NCI-H187 (cell line): ENCODE data around the gene ICA1.
"Not testable (repeated sequence)": the region's sequence is repeated elsewhere in the genome, so short reads cannot be mapped to it uniquely, and the experiment has no call there.

Experiments
- DNase-seq, 2 experiments: peaks; one replicate each; lab custom pipeline; 2025; lab: John Stamatoyannopoulos, UW

The ICA1 gene

DNA sequence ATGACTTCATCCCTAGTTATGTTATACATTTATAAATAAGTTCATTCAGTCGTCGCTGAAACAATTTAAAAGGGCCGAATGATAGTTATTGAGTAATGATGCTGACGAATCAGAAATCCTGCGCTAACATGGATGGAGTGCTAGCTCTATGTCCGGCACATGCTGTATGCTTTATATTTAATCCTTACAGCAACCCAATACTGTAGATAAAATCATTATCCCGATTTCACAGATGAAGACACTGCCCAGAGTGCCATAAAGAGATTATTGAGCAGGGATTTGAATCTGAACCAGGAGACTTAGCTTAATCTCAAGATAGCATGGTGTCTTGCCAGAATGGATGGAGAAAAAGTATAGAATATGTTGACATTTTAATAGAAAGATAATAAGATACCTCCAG lies 1.1 kb upstream of the ICA1 start:
- no peak for DNase-seq

DNA sequence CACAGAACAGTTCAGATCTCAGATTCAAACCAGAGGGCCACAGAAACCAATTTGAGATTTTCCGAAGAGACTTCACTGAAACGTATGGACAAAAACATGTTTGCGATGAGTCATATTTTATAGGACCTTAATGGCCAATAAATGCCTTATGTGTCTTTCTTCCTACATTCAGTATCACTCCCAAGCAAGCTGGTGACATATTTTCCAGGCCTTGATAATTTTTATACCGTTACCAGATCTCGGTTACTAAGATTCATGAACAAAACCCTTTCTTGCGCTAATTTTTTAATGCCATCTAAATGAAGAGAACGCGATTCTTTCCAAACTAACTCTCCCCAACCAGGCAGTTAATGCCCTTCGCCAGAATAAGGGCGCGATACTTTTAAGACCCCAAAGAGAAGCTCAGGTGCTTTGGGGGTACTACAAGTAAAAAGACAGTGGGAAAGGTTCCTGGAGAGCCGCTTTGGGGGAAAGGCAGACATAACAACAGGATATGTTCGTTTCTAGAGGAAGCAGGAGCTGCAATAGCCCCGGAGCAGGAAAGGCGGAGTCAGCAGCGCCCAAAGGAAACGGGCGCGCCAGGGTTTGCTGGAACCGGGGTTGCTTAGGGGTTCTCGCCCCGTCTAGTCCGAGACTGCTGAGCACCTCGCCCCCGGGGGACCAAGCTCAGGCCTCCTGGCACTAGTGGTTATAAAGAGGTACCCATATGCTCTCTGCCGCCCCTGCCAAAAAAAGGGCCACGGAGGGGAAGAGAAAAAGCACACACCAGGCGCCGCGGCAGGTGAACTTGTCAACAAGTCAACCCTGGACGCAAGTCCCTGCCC lies 884 bp downstream of the ICA1 start:
- DNase-seq, result peak in 1 of 2 experiments; percentile 45

DNA sequence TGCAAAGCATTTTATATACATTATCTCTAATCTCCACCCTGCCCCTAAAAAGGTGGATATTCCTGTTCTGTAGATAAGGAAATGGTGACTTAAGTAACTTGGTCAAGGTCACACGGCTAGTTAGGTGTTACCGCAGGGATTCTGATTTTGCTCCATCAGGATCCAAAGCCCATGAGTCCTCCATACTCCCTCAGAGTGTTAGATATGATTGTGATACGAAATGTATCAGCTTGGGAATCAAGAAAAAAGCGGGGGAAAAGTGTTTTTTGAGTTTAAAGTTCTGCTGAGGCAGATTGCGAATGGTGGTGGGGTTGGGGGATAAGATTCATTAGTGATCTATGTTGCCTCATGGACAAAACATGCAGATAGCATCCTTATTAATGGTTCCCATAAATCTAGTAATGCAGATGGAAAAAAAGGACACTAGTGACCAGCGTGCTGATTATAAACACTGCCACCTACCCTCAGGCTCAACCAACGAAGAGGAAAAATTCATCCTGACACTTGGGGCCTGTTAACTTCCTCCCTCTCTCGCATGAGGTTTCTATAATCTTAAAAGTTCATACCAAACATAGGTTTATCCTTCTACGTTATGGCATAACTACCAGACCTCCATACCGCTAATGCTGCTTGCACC lies 2.3 kb downstream of the ICA1 start:
- DNase-seq, result no peak

DNA sequence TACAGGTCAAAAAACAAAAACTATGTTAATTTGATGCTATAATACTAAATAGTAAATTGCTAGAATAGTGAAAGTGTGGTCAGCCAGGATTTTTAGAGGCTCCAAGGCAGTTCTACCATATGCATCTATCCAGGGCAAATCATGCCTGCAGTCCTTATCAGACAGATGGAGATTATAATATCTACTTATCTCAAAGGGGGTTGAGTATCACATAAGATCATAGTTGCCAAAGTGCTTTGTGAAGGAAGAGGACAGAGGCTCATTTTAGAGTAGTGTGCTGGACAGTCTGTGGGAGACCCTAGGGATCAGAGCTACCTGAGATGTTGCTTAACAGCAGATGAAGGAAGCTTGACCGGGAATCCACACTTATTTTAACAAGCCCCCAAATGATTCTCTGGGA lies 3.2 kb downstream of the ICA1 start:
- DNase-seq, result no peak

DNA sequence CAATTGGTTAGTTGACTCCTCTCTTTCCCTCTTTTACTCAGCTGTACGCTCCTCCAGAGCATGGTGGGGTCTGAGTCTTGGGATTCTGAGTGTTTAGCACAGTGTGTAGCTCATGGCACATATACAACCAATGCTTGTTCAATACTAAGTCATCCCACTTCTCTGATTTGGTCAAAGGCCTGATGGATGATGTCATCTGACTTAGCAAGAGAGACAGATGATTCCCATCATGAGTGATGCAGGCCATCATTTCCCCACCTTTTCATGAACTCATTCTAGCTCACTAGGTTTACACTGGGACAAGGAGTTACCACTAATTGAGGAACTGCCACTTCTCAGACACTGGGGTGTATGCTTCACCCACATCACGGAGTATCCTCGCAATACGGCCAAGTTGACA lies 3.8 kb downstream of the ICA1 start:
- no peak for DNase-seq

DNA sequence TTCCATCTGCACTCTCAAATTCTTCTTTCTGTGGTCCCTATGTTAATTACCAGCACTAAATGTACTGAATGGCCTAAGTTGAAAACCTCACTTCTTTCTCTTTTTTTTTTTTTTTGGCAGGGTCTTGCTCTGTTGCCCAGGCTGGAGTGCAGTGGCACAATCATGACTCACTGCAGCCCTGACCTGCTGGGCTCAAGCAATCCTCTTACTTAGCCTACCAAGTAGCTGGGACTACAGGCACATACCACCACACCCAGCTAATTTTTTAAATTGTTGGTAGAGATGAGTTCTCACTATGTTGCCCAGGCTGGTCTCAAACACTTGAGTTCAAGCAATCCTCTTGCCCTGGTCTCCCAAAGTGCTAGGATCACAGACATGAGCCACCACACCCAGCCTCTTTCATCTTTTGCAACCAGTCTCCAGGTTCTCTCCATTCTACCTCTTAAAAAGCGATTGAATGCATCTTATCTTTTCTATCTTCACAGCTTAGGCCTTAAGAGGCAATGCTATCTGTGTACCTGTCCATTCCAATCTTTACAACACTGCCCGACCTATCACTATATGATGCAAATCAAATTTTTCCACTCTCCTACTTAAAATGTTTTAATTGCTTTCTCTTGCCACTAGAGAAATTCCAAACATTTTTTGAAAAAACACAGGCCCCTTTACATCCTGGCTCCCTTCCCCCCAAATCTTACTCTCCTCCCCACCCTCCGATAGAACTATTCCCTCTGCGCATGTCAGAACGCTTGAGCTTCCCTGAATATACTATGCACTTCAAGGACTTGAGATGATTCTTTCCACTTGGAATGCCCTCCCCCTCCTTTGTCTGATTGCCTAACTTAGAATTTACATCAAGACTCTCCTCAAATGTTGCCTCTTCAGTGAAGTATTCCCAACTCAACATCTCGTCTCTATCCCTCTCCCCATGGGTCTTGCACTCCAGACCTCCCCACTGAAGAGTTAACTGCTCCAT lies 6.0 kb downstream of the ICA1 start:
- DNase-seq, result no peak

DNA sequence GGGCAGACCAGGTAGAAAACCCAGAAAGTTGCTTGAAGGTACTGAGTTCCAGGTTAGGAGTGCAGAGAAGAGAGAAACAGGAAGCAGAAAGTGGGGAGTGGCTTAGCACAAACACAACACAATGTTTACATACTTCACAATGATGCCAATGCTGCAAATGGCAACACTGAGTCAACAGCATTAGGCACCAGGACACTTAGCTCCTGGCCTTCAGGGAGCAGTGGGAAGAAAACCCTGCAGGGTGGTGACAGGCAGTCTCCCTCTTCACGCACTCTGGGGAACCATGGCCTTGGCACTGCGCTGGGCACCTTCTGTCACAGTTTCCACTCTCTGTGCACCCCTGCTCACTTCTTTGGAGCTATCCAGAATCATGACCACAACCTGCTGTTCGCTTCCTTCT lies 7.3 kb downstream of the ICA1 start:
- no peak for DNase-seq

DNA sequence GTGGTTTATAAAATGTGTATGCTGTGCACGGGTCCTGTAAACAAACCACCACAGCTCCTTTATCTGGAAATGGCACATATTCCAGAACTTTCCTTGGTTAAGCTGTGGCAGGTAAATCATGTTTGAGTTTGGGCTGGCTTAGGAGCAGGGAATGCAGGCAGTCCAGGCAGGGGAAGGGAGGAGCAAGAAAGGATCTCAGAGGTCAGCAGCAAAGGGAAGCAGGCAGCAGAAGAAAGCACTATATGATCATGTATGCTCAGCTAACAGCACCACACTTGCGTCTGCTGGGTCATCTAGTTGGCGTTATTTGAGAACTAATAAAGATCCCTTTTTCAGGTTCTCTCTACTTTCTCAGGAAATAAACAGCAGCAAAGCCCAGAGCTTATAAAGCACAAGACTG lies 7.8 kb downstream of the ICA1 start:
- no peak for DNase-seq

DNA sequence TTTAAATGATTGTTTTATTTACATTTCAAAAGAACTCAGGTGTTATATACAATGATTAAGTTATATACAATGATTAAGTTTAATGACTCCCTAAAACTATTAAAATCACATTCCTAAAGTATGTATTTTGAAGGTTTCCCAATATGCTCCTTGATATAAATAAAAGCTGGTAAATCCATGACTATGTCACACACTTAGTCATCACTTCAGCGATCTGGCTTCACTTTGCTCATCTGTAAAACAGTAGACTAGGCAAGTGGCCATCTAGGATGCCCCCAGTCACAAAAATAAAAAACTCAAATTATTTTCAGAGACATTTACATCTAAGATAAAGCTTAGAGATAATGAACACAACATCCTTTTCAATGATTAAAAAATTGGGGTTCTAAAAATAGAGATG lies 10.8 kb downstream of the ICA1 start:
- no peak for DNase-seq

DNA sequence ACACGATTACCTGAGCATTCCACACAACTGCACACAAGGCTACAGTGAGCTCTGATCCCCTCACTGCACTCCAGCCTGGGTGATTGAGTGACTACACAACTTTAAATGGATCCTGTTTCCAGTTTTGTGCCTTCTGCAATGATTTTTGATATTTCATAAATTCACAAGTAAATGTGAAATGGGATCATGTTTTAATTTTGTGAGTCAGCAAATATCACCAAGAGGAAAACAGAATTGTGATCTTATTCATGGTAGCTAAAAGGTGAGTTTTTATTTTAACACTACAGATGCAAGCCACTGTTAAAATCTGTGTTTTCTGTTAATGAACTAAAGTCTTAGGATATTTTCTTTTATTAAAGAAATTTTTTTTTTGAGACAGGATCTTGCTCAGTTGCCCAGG lies 11.4 kb downstream of the ICA1 start:
- no peak for DNase-seq

DNA sequence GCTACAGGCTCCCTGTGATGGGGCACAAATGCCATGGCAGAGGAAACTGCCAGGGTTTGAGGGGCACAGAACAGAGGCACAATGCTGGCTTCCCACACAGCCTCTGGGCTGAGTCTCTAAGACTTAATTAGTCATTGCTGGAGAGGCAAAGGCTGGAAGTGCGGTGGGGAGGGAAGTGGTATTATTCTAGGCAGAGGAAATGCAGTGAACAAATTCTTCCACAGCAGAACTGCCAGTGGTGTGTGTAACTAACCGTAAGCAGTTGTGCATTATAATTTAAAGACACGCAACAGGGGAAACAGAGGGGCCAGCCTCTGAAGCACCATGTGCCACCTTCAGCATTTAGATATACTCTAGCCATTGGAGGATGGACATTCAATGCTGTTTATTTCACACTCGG lies 12.8 kb downstream of the ICA1 start:
- no peak for DNase-seq

DNA sequence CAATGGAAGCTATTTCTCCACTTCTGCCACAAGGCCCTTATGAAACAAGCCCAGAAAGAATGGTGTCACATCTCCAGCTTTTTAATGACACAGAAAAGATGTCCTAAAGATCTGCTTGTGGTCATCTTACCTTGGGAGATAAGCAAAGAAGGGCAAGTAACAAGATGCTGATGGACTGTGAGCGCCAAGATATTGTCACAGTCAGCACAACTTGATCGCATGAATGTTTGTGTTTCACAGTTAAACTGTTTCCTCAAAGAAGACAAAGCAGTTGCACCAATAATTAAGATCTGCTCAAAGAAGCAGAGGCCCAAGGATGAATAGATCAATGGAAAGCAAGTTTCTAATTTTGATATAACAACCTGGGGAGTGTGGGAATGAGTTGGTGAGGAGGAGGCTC lies 15.9 kb downstream of the ICA1 start:
- no peak for DNase-seq

DNA sequence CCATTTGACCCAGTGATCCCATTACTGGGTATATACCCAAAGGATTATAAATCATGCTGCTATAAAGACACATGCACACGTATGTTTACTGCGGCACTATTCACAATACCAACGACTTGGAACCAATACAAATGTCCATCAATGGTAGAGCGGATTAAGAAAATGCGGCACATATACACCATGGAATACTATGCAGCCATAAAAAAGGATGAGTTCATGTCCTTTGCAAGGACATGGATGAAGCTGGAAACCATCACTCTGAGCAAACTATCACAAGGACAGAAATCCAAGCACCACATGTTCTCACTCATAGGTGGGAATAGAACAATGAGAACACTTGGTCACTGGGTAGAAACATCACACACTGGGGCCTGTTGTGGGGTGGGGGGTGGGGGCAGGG lies 16.9 kb downstream of the ICA1 start:
- DNase-seq, result not testable (repeated sequence)

DNA sequence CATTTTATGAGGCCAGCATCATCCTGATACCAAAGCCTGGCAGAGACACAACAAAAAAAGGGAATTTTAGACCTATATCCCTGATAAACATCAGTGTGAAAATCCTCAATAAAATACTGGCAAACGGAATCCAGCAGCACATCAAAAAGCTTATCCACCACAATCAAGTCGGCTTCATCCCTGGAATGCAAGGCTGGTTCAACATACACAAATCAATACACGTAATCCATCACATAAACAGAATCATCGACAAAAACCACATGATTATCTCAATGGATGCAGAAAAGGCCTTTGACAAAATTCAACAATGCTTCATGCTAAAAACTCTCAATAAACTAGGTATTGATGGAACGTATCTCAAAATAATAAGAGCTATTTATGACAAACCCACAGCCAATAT lies 18.9 kb downstream of the ICA1 start:
- not testable (repeated sequence) for DNase-seq

DNA sequence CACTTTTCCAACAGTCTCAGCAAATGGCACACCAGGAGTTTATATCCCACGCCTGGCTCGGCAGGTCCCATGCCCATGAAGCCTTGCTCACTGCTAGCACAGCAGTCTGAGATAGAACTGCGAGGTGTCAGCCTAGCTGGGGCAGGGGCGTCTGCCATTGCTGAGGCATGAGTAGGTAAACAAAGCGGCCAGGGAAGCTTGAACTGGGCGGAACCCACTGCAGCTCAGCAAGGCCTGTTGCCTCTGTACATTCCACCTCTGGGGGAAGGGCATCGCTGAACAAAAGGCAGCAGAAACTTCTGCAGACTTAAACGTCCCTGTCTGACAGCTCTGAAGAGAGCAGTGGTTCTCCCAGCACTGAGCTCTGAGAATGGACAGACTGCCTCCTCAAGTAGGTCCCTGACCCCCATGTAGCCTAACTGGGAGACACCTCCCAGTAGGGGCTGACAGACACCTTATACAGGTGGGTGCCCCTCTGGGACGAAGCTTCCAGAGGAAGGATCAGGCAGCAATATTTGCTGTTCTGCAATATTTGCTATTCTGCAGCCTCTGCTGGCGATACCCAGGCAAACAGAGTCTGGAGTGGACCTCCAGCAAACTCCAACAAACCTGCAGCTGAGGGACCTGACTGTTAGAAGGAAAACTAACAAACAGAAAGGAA lies 22.1 kb downstream of the ICA1 start:
- not testable (repeated sequence) for DNase-seq

DNA sequence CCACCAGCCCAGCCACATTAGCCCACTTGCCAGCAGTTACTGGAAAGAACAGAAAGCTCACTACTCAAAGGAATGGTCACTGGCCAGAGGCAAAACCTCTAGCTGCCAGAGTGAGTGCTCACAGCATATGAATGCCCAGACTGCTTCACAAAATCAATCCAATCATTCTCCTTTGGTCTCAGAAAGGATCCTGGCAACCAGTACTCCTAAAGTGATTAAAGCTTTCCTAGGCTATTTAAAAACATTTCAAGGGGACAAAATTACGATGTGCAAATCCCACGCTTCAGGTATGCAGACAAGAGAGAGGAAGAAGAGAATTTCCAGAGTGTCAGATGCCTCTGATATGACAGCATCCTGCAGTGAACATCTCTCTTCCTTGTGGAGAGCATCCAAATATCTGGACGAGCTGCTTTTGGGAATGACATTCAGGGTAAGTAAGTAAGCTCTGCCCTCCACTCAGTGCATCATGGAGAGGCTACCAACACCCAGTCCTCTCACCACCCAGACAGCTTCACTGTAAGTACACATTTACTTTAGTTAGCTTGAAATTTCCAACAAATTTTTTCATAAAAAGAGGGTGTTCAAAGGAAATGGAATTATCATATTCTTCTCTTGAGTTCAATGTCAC lies 25.1 kb downstream of the ICA1 start:
- DNase-seq, result no peak

DNA sequence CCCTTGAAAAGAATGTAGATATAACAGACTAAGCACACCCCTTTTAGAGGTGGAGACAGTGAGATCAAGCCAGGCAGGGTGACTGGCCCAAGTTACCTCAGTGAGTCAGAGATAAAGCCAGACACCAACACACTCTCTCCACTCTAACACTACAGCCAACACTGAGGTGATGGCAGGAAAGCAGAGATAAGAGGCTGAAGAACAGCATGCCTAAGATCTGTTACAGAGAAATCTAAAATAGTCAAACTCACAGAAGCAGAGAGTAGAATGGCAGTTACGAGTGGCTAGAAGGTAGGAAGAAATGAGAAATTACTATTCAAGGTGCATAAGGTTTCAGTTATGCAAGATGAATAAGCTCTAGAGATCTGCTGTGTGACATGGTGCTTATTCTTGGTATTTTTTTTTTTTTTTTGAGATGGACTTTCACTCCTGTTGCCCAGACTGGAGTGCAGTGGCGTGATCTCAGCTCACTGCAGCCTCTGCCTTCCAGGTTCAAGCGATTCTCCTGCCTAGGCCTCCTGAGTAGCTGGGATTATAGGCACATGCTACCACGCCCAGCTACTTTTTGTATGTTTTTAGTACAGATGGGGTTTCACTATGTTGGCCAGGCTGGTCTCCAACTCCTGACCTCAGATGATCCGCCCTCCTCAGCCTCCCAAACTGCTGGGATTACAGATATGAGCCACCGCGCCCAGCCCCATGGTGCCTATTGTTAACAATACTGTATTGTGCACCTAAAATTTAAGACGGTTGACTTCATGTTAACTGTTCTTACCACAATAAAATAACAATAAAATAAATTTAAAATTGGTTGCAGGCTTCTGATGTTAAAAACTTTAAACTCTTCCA lies 28.7 kb downstream of the ICA1 start:
- DNase-seq, result no peak

DNA sequence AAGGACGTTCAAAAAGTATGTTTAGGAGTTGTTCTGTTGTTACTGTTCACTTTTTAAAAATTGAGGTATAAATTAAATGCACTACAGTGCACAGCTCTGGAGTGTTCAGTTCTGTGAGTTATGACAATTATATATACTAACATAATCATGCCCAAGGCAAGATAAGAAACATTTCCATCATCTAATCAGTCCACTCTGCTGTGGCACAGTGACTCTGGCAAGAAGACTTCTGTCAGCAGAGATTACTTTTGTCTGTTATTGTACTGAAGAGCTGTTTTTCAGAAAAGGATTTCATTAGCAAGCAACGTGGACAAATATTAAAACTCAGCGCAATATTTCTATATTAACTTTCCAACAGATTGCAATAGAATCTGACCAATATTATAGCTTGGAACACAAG lies 32.0 kb downstream of the ICA1 start:
- no peak for DNase-seq

DNA sequence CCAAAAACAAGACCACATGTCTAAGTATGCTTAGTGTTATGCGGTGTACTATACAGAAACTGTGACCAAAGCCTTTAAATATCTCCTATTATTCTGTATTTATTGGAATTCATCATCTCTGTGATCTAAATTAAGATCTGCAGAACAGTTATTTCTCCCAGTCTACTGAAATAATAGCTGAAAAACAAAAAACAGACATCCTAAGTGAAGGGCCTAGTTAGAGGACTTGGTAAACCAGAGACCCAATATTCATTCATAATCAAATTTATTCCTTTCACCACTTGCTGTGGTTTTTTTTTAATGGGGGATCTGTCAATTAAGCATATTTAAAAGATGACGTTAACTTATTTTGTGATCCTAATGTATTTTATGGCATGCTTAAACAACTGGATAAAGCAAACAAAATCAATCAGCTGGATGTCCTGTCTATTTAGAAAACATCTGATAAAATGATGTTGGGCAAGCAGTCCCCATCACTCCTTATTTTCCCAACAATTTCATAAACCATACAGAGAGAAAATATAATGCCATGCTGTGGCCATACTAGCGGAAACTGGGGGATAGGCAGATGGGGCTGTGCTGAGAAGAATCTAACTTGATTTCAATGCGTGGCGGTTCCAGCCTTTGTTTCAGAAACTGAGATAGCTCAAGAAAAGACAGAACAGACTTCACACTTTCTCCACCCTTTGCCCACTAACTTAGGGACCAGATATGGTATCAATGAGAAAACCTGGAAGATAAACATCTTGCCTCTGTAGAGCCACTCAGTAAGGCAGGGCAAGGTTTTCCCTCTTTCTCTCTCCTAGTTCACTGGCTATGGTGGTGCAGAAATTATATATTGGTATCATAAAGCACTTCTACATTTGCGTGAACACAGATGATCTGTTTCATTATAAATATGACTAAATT lies 32.9 kb downstream of the ICA1 start:
- no peak for DNase-seq

DNA sequence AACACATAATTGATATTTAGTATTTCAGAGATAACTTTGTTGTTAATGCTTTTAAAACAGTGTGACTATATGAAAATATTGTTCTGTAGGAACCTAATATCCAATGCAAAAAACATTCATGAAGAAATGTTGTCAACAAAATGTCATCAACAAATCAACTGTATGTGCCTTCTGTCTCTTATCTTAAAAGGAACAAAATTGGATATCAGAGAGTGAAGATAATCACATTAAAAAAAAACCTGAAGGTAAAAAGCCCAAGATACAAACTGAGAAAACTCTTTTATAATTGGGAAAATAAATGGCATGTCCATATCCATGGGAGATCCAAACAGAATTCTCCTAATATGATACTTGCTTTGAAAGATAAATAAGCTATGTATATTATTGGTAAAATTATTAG lies 33.9 kb downstream of the ICA1 start:
- DNase-seq, result no peak
